Ishikawa (cell line): Measurements from ENCODE around the gene TPM3.

Experiments
- CEBPB ChIP-seq: IDR thresholded peaks from 2 replicates; pipeline ENCODE4 v1.6.1; 2012
- CREB1 ChIP-seq: IDR thresholded peaks from 2 replicates; pipeline ENCODE4 v1.6.1; 2012; ENCODE audit warnings: low read depth
- EGR1 ChIP-seq: IDR thresholded peaks from 2 replicates; pipeline ENCODE4 v1.6.1; 2012
- EP300 ChIP-seq: IDR thresholded peaks from 2 replicates; pipeline ENCODE4 v1.6.1; 2012; ENCODE audit warnings: borderline replicate concordance
- FOXM1 ChIP-seq: IDR thresholded peaks from 2 replicates; pipeline ENCODE4 v1.6.1; 2012; ENCODE audit warnings: low read depth, borderline replicate concordance
- MAX ChIP-seq: IDR thresholded peaks from 2 replicates; pipeline ENCODE4 v1.6.1; 2012
- NFIC ChIP-seq: IDR thresholded peaks from 2 replicates; pipeline ENCODE4 v1.6.1; 2012
- RAD21 ChIP-seq: IDR thresholded peaks from 2 replicates; pipeline ENCODE4 v1.6.1; 2012; ENCODE audit warnings: low read depth
- REST ChIP-seq: IDR thresholded peaks from 2 replicates; pipeline ENCODE4 v1.6.1; 2012; ENCODE audit warnings: low read depth, mild to moderate bottlenecking
- TAF1 ChIP-seq: IDR thresholded peaks from 2 replicates; pipeline ENCODE4 v1.6.1; 2012; ENCODE audit warnings: low read depth, mild to moderate bottlenecking
- TCF12 ChIP-seq: IDR thresholded peaks from 2 replicates; pipeline ENCODE4 v1.6.1; 2012; ENCODE audit warnings: low read depth
- TEAD4 ChIP-seq: IDR thresholded peaks from 2 replicates; pipeline ENCODE4 v1.6.1; 2012
- USF1 ChIP-seq: IDR thresholded peaks from 2 replicates; pipeline ENCODE4 v1.6.1; 2012
- YY1 ChIP-seq: IDR thresholded peaks from 2 replicates; pipeline ENCODE4 v1.6.1; 2012; ENCODE audit warnings: low read depth
- ZBTB7A ChIP-seq: IDR thresholded peaks from 2 replicates; pipeline ENCODE4 v1.6.1; 2012; ENCODE audit warnings: low read depth

TPM3 gene

GRCh38 chr1:154207262-154207661 lies 15.4 kb upstream of the TPM3 start:
- TF ChIP-seq EP300 (no peak), NFIC (no peak), CEBPB (no peak), USF1 (no peak), TEAD4 (no peak), ZBTB7A (no peak), FOXM1 (no peak), EGR1 (no peak), REST (no peak), YY1 (no peak), CREB1 (no peak), TCF12 (no peak), MAX (no peak), TAF1 (no peak), RAD21 (no peak)

GRCh38 chr1:154206196-154206595 lies 14.3 kb upstream of the TPM3 start, which contains the start of gene CFAP141:
TSS of gene CFAP141 (minus strand) at chr1:154206333. CDS start at chr1:154206307, 26 bp downstream.
- no peak for TF ChIP-seq TCF12
- no peak for TF ChIP-seq TEAD4
- no peak for TF ChIP-seq USF1
- no peak for TF ChIP-seq CEBPB
- no peak for TF ChIP-seq TAF1
- TF ChIP-seq RAD21, result no peak
- no peak for TF ChIP-seq NFIC
- no peak for TF ChIP-seq MAX
- TF ChIP-seq REST, result no peak
- TF ChIP-seq FOXM1, result no peak
- TF ChIP-seq CREB1, result no peak
- TF ChIP-seq ZBTB7A, result no peak
- TF ChIP-seq YY1, result no peak
- TF ChIP-seq EGR1, result no peak
- no peak for TF ChIP-seq EP300

- TF ChIP-seq USF1 (no peak), TEAD4 (no peak), ZBTB7A (no peak), YY1 (no peak), MAX (no peak), EGR1 (no peak), EP300 (no peak), NFIC (no peak), FOXM1 (no peak), CREB1 (no peak), RAD21 (no peak), REST (no peak), TCF12 (no peak), CEBPB (no peak), TAF1 (no peak)
These were observed 7.6 kb upstream of the TPM3 start for GRCh38 chr1:154199563-154199879.

GRCh38 chr1:154198756-154199562 lies 7.1 kb upstream of the TPM3 start:
- TF ChIP-seq CREB1 (no peak), MAX (no peak), RAD21 (peak; percentile 67), ZBTB7A (no peak)
